Measurements from ENCODE around the gene SMC3.

SMC3 gene

GRCh38 chr10:110636572-110636931 lies 69.1 kb downstream of the SMC3 start:
- Histone ChIP-seq H3K4me3 (ENCODE audit: insufficient read depth, low read length, poor library complexity, severe bottlenecking) (no peak overlapping the region), H3K36me3 (ENCODE audit: low read length) (no peaks in the 10 kb centered on the region), H3K9ac (ENCODE audit: low read length) (no peak overlapping the region), H3K27me3 (ENCODE audit: low read length) (no peaks in the 10 kb centered on the region), H3K9me3 (ENCODE audit: insufficient read depth, low read length) (no peaks in the 10 kb centered on the region), H3K79me2 (ENCODE audit: insufficient read depth, low read length) (no peaks in the 10 kb centered on the region), H3K4me2 (ENCODE audit: low read depth, low read length, poor library complexity, severe bottlenecking) (no peak overlapping the region), H4K20me1 (ENCODE audit: low read depth, low read length) (no peaks in the 10 kb centered on the region), H3F3A (ENCODE audit: insufficient read depth) (no peaks in the 10 kb centered on the region), H3K9me2 (replicated peaks; ENCODE audit: insufficient read depth, low read length) (no peaks in the 10 kb centered on the region), H3K27ac (ENCODE audit: low read depth, low read length) (no peak overlapping the region), H2AFZ (ENCODE audit: low read depth, low read length, severe bottlenecking) (no peak overlapping the region)
- no peak for TF ChIP-seq CTCF (IDR thresholded peaks at IDR 0.05; ENCODE audit: insufficient read depth, low read length, poor library complexity, severe bottlenecking)
- no peak for TF ChIP-seq EZH2phosphoT487 (conservative IDR thresholded peaks at IDR 0.05; ENCODE audit: low read length)

GRCh38 chr10:110636932-110637557 lies 69.5 kb downstream of the SMC3 start:
- H3K4me3 ChIP-seq (ENCODE audit: insufficient read depth, low read length, poor library complexity, severe bottlenecking): no peak overlapping the region
- TF ChIP-seq CTCF (IDR thresholded peaks at IDR 0.05; ENCODE audit: insufficient read depth, low read length, poor library complexity, severe bottlenecking): no peak
- no peaks in the 10 kb centered on the region for H3F3A ChIP-seq (ENCODE audit: insufficient read depth)
- no peak overlapping the region for H3K9ac ChIP-seq (ENCODE audit: low read length)
- no peaks in the 10 kb centered on the region for H3K9me2 ChIP-seq (replicated peaks; ENCODE audit: insufficient read depth, low read length)
- H3K79me2 ChIP-seq (ENCODE audit: insufficient read depth, low read length): no peaks in the 10 kb centered on the region
- H3K27ac ChIP-seq (ENCODE audit: low read depth, low read length): no peak overlapping the region
- no peak overlapping the region for H3K4me2 ChIP-seq (ENCODE audit: low read depth, low read length, poor library complexity, severe bottlenecking)
- H4K20me1 ChIP-seq (ENCODE audit: low read depth, low read length): no peaks in the 10 kb centered on the region
- H3K27me3 ChIP-seq (ENCODE audit: low read length): no peaks in the 10 kb centered on the region
- H3K36me3 ChIP-seq (ENCODE audit: low read length): no peaks in the 10 kb centered on the region
- H2AFZ ChIP-seq (ENCODE audit: low read depth, low read length, severe bottlenecking): no peak overlapping the region
- H3K9me3 ChIP-seq (ENCODE audit: insufficient read depth, low read length): no peaks in the 10 kb centered on the region

- Histone ChIP-seq H3K79me2 (ENCODE audit: insufficient read depth, low read length) (no peaks in the 10 kb centered on the region), H2AFZ (ENCODE audit: low read depth, low read length, severe bottlenecking) (no peak overlapping the region), H3K4me2 (ENCODE audit: low read depth, low read length, poor library complexity, severe bottlenecking) (no peak overlapping the region)
Measured at GRCh38 chr10:110637558-110638053, 70.1 kb downstream of the SMC3 start.

More at GRCh38 chr10:110637558-110638053, 70.1 kb downstream of the SMC3 start:
- H4K20me1 ChIP-seq (ENCODE audit: low read depth, low read length): no peaks in the 10 kb centered on the region
- H3K9ac ChIP-seq (ENCODE audit: low read length): no peak overlapping the region
- H3K9me2 ChIP-seq (replicated peaks; ENCODE audit: insufficient read depth, low read length): no peaks in the 10 kb centered on the region
- TF ChIP-seq CTCF (IDR thresholded peaks at IDR 0.05; ENCODE audit: insufficient read depth, low read length, poor library complexity, severe bottlenecking) (no peak), EZH2phosphoT487 (conservative IDR thresholded peaks at IDR 0.05; ENCODE audit: low read length) (no peak)
- H3K36me3 ChIP-seq (ENCODE audit: low read length): no peaks in the 10 kb centered on the region
- no peaks in the 10 kb centered on the region for H3K27me3 ChIP-seq (ENCODE audit: low read length)
- H3K4me3 ChIP-seq (ENCODE audit: insufficient read depth, low read length, poor library complexity, severe bottlenecking): no peak overlapping the region
- no peaks in the 10 kb centered on the region for H3K9me3 ChIP-seq (ENCODE audit: insufficient read depth, low read length)
- no peaks in the 10 kb centered on the region for H3F3A ChIP-seq (ENCODE audit: insufficient read depth)
- no peak overlapping the region for H3K27ac ChIP-seq (ENCODE audit: low read depth, low read length)

Data from SU-DHL-6 (cell line).